Measurements from ENCODE around the gene PADI6. TPM values are rescaled to one million over a fixed set of nuclear protein-coding genes. Genes with fewer than 3 reads are reported as not detected.

The PADI6 gene
- total RNA-seq, 1 experiment from 2014 or later, result not detected

DNA sequence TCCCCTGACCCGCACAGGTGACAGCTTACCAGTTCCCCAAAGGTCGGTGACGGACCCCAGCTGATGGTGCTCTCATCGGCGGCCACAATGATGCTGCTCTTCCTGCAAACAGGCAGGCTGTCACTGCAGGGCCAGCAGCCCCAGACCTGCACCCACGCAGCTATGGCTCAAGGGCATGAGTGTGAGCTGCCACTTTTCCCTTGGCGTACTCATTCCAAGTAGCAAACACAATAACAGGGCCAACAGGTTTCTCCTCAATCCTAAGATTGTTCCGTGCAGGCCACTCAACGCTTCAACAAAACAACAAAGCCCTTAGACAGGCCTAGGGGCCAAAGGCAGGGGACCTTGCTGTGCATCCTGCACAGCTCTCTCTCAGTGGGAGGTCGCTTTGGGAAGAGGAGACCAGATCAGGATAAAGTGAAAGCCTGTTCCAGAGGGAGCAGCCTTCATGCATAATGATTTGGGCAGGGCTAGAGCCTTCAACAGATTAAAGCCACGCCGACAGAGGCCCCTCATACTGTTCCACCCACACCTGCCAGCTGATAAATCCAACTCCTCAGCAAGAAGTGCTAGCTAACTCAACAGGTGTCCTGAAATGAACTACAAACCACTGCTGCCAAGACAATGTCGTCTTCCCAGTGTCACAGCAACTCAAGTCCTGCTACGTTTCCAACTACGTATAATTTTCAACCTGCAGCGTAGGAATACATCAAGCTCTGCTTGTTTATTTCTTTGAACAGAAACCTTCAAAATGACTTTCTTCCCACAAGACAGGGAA lies 40.3 kb downstream of the PADI6 start:
- Histone ChIP-seq H3K4me2 (ENCODE audit: low read length) (no peak overlapping the region), H2AFZ (ENCODE audit: low read depth, low read length, poor library complexity, severe bottlenecking) (no peak overlapping the region), H3K27ac (ENCODE audit: low read depth, low read length) (no peak overlapping the region), H3K9me3 (ENCODE audit: control insufficient read depth in 1 of 2, insufficient read depth in 1 of 2, low read depth in 1 of 2, low read length in 2 of 2) (no peaks in the 10 kb centered on the region), H3K9ac (ENCODE audit: low read length) (no peak overlapping the region), H4K20me1 (ENCODE audit: insufficient read depth) (no peaks in the 10 kb centered on the region), H3K27me3 (ENCODE audit: insufficient read depth, low read length) (no peaks in the 10 kb centered on the region), H3K79me2 (ENCODE audit: insufficient read depth, low read length) (peaks cover 27% of the 10 kb centered on the region; the same call in 1 of the 2 replicates), H3K9me2 (ENCODE audit: insufficient read depth) (no peaks in the 10 kb centered on the region), H3K4me3 (replicated peaks in 1 of 2; ENCODE audit: low read depth in 1 of 2, low read length in 2 of 2) (no peak overlapping the region), H3K36me3 (ENCODE audit: control insufficient read depth in 1 of 2, insufficient read depth in 2 of 2, low read length in 2 of 2) (peaks cover 58 to 81% of the 10 kb centered on the region in 2 experiments), H3K4me1 (ENCODE audit: control insufficient read depth in 1 of 2, insufficient read depth in 2 of 2, low read length in 2 of 2) (no peaks in the 10 kb centered on the region)
- intact Hi-C loops (cut with micrococcal nuclease), result no loop called here
- no peak for TF ChIP-seq EGR1 (IDR thresholded peaks at IDR 0.05; ENCODE audit: low read depth)
- BruUV-seq (replicated peaks), result no TSS peak
- DNase-seq (ENCODE audit: low read depth, low spot score), result no peak
- ChIA-PET POLR2A (no interaction called here), CTCF (no interaction called here), RAD21 (ENCODE audit: low non-redundant PET in 1 of 2, low total read pairs in 2 of 2, uncharacterized antibody in 2 of 2, unreplicated experiment in 2 of 2) (no interaction called here)
- no peak for ATAC-seq

DNA sequence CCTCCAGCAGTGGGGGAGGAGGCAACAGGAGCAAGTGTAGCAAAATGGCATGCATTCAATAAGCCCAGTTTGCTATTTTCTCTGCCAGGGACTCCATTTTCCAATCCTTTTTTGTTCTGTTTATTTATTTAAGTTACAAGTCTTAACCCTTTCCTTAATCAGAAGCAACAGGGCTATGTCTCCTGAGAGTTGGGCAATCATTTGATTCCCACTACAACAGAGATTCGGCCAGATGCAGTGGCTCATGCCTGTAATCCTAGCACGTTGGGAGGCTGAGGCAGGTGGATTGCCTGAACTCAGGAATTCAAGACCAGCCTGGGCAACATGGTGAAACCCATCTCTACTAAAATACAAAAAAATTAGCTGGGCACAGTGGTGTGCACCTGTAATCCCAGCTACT lies 42.0 kb downstream of the PADI6 start:
- Histone ChIP-seq H4K20me1 (ENCODE audit: insufficient read depth) (no peaks in the 10 kb centered on the region), H2AFZ (ENCODE audit: low read depth, low read length, poor library complexity, severe bottlenecking) (no peak overlapping the region), H3K9me2 (ENCODE audit: insufficient read depth) (no peaks in the 10 kb centered on the region), H3K4me1 (ENCODE audit: control insufficient read depth in 1 of 2, insufficient read depth in 2 of 2, low read length in 2 of 2) (no peaks in the 10 kb centered on the region), H3K4me2 (ENCODE audit: low read length) (no peak overlapping the region), H3K36me3 (ENCODE audit: control insufficient read depth in 1 of 2, insufficient read depth in 2 of 2, low read length in 2 of 2) (peaks cover 64 to 88% of the 10 kb centered on the region in 2 experiments), H3K27me3 (ENCODE audit: insufficient read depth, low read length) (no peaks in the 10 kb centered on the region), H3K9me3 (ENCODE audit: control insufficient read depth in 1 of 2, insufficient read depth in 1 of 2, low read depth in 1 of 2, low read length in 2 of 2) (no peaks in the 10 kb centered on the region), H3K79me2 (ENCODE audit: insufficient read depth, low read length) (peaks cover 43% of the 10 kb centered on the region), H3K4me3 (replicated peaks in 1 of 2; ENCODE audit: low read depth in 1 of 2, low read length in 2 of 2) (no peak overlapping the region), H3K27ac (ENCODE audit: low read depth, low read length) (no peak overlapping the region), H3K9ac (ENCODE audit: low read length) (no peak overlapping the region)
- CTCF ChIA-PET, result no interaction called here
- RAD21 ChIA-PET (ENCODE audit: low non-redundant PET in 1 of 2, low total read pairs in 2 of 2, uncharacterized antibody in 2 of 2, unreplicated experiment in 2 of 2), result no interaction called here
- POLR2A ChIA-PET, result no interaction called here
- no peak for DNase-seq (ENCODE audit: low read depth, low spot score)
- intact Hi-C loops (cut with micrococcal nuclease), result no loop called here
- TF ChIP-seq CBX3 (IDR thresholded peaks at IDR 0.05; ENCODE audit: low read depth), result no peak
- TF ChIP-seq SRF (IDR thresholded peaks at IDR 0.05; ENCODE audit: low read depth), result no peak
- TF ChIP-seq SIN3A (IDR thresholded peaks at IDR 0.05; ENCODE audit: low read depth), result no peak
- TF ChIP-seq ELF1 (IDR thresholded peaks at IDR 0.05; ENCODE audit: borderline replicate concordance, low read depth), result no peak
- TF ChIP-seq, protein P1, sequence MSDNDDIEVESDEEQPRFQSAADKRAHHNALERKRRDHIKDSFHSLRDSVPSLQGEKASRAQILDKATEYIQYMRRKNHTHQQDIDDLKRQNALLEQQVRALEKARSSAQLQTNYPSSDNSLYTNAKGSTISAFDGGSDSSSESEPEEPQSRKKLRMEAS (IDR thresholded peaks at IDR 0.05), result no peak
- no peak for TF ChIP-seq RAD21 (IDR thresholded peaks at IDR 0.05; ENCODE audit: low read depth)
- TF ChIP-seq, protein P2, sequence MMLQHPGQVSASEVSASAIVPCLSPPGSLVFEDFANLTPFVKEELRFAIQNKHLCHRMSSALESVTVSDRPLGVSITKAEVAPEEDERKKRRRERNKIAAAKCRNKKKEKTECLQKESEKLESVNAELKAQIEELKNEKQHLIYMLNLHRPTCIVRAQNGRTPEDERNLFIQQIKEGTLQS (IDR thresholded peaks at IDR 0.05), result no peak
- TF ChIP-seq, protein P3, sequence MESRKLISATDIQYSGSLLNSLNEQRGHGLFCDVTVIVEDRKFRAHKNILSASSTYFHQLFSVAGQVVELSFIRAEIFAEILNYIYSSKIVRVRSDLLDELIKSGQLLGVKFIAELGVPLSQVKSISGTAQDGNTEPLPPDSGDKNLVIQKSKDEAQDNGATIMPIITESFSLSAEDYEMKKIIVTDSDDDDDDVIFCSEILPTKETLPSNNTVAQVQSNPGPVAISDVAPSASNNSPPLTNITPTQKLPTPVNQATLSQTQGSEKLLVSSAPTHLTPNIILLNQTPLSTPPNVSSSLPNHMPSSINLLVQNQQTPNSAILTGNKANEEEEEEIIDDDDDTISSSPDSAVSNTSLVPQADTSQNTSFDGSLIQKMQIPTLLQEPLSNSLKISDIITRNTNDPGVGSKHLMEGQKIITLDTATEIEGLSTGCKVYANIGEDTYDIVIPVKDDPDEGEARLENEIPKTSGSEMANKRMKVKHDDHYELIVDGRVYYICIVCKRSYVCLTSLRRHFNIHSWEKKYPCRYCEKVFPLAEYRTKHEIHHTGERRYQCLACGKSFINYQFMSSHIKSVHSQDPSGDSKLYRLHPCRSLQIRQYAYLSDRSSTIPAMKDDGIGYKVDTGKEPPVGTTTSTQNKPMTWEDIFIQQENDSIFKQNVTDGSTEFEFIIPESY (IDR thresholded peaks at IDR 0.05; ENCODE audit: extremely low read depth, insufficient replicate concordance, low read length), result no peak
- no peak for ATAC-seq
- no TSS peak for BruUV-seq (replicated peaks)

Data from HCT116 (cell line).